Measurements from ENCODE around the gene NHS. TPM values are rescaled to one million over a fixed set of nuclear protein-coding genes. Genes with fewer than 3 reads are reported as not detected.

Gene NHS
- total RNA-seq, 1 donor from 2014 or later = 27.8 TPM

DNA sequence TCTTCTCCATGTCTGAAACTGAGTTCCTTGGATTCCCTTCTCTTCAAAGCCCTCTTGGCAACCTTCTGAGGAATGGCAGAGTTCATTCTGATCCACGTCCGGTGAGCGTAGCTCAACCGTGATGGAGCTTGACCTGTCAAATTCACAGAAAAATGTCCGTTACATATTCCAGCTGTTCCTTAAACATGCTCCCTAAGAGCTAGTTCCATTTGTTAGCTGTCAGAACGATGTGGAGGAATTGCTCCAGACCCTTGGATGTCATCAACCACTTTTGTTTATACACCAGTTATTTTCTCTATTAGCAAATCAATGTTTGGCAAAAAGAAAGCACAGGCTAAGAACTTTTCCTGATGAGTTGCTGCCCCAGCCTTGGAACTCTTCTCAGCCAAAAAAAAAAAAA, 50.1 kb downstream of the NHS start:
- no peak for DNase-seq (ENCODE audit: extremely low spot score, unreplicated experiment)
- H3K36me3 Mint-ChIP-seq = peaks cover 3% of the 10 kb centered on the region
- peaks cover 10% of the 10 kb centered on the region for H3K4me1 Mint-ChIP-seq (ENCODE audit: unreplicated experiment)
- TF ChIP-seq, protein P1, sequence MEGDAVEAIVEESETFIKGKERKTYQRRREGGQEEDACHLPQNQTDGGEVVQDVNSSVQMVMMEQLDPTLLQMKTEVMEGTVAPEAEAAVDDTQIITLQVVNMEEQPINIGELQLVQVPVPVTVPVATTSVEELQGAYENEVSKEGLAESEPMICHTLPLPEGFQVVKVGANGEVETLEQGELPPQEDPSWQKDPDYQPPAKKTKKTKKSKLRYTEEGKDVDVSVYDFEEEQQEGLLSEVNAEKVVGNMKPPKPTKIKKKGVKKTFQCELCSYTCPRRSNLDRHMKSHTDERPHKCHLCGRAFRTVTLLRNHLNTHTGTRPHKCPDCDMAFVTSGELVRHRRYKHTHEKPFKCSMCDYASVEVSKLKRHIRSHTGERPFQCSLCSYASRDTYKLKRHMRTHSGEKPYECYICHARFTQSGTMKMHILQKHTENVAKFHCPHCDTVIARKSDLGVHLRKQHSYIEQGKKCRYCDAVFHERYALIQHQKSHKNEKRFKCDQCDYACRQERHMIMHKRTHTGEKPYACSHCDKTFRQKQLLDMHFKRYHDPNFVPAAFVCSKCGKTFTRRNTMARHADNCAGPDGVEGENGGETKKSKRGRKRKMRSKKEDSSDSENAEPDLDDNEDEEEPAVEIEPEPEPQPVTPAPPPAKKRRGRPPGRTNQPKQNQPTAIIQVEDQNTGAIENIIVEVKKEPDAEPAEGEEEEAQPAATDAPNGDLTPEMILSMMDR (conservative IDR thresholded peaks at IDR 0.05) = no peak
- no peak overlapping the region for H3K4me3 Mint-ChIP-seq
- H3K27me3 Mint-ChIP-seq = no peaks in the 10 kb centered on the region
- H3K27ac Mint-ChIP-seq = no peak overlapping the region
- H3K9me3 Mint-ChIP-seq = no peaks in the 10 kb centered on the region

DNA sequence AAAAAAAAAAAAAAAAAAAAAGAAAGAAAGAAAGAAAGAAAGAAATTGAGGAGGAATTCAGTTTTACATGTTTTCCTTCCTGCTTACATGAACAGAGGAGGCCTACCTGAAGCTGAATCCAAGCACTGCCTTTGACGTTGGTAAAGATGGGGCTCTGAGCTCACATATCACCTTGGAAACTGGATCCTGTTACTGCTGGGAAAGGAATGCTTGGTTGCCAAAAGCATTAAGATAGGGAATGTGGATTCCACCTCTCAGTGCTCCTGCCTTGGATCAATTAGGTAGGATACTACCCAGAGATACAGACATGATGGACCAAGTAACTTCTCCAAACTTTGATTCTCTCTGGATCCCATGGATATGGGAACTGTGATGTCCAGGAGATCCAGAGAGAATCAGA, 50.6 kb downstream of the NHS start:
- H3K4me3 Mint-ChIP-seq = no peak overlapping the region
- no peak for DNase-seq (ENCODE audit: extremely low spot score, unreplicated experiment)
- H3K27me3 Mint-ChIP-seq = no peaks in the 10 kb centered on the region
- no peaks in the 10 kb centered on the region for H3K36me3 Mint-ChIP-seq
- TF ChIP-seq, protein P1 (conservative IDR thresholded peaks at IDR 0.05) = no peak
- H3K4me1 Mint-ChIP-seq (ENCODE audit: unreplicated experiment) = peaks cover 10% of the 10 kb centered on the region
- H3K27ac Mint-ChIP-seq = no peak overlapping the region
- no peaks in the 10 kb centered on the region for H3K9me3 Mint-ChIP-seq

GRCh38 chrX:17431171-17431570, 56.2 kb downstream of the NHS start:
- H3K9me3 Mint-ChIP-seq = no peaks in the 10 kb centered on the region
- no peak for DNase-seq (ENCODE audit: extremely low spot score, unreplicated experiment)
- TF ChIP-seq, protein P1 (conservative IDR thresholded peaks at IDR 0.05) = no peak
- H3K36me3 Mint-ChIP-seq = peaks cover 10% of the 10 kb centered on the region
- peaks cover 26% of the 10 kb centered on the region for H3K4me1 Mint-ChIP-seq (ENCODE audit: unreplicated experiment)
- no peaks in the 10 kb centered on the region for H3K27me3 Mint-ChIP-seq
- no peak overlapping the region for H3K4me3 Mint-ChIP-seq
- no peak overlapping the region for H3K27ac Mint-ChIP-seq

DNA sequence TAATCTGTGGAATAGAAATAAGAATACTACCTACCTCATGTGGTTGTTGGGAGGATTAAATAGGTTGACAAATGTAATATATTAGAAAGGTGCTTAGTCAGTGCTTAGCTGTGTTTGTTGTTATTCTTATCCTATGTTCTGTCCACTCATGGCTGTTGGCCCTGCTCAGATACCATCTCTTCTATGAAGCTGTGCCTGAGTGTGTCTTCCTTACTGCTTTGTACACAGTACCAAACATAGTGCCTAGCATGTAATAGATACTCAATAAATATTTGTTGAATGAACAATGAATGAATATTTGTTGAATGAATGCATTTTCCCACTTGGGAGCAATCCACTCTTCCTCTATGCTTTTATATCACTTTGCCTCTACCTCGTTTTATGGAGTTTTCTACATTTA, 57.2 kb downstream of the NHS start:
- H3K4me1 Mint-ChIP-seq (ENCODE audit: unreplicated experiment) = peaks cover 26% of the 10 kb centered on the region
- no peak overlapping the region for H3K4me3 Mint-ChIP-seq
- no peak overlapping the region for H3K27ac Mint-ChIP-seq
- no peaks in the 10 kb centered on the region for H3K9me3 Mint-ChIP-seq
- no peak for DNase-seq (ENCODE audit: extremely low spot score, unreplicated experiment)
- H3K36me3 Mint-ChIP-seq = peaks cover 10% of the 10 kb centered on the region
- no peaks in the 10 kb centered on the region for H3K27me3 Mint-ChIP-seq
- TF ChIP-seq, protein P1 (conservative IDR thresholded peaks at IDR 0.05) = no peak

DNA sequence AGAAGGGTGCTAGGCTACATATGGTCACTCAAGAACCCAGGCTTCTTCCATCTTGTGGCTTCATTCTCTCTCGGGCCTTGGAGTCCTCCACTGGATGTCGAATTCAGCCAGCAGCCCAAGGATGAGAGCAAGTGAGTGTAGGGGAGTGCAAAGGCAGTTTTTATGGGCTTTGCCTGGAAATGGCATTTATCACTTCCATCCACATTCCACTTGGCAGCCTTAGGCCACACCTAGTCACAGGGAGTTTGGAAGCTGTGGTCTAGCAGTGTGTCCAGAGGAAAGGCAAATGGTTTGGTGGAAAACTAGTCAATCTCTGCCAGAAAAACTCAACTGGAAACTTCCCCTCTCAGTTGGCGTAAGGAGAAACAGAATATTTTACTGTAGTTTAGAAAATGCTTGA, 59.0 kb downstream of the NHS start:
- no peaks in the 10 kb centered on the region for H3K27me3 Mint-ChIP-seq
- no peaks in the 10 kb centered on the region for H3K9me3 Mint-ChIP-seq
- H3K27ac Mint-ChIP-seq = no peak overlapping the region
- DNase-seq (ENCODE audit: extremely low spot score, unreplicated experiment) = no peak
- peaks cover 10% of the 10 kb centered on the region for H3K36me3 Mint-ChIP-seq
- H3K4me3 Mint-ChIP-seq = no peak overlapping the region
- peaks cover 26% of the 10 kb centered on the region for H3K4me1 Mint-ChIP-seq (ENCODE audit: unreplicated experiment)
- TF ChIP-seq, protein P1 (conservative IDR thresholded peaks at IDR 0.05) = no peak

GRCh38 chrX:17435476-17435875, 60.5 kb downstream of the NHS start:
- H3K36me3 Mint-ChIP-seq = peaks cover 10% of the 10 kb centered on the region
- peaks cover 29% of the 10 kb centered on the region for H3K4me1 Mint-ChIP-seq (ENCODE audit: unreplicated experiment)
- DNase-seq (ENCODE audit: extremely low spot score, unreplicated experiment) = no peak
- peak overlapping the region; percentile 14 for H3K27ac Mint-ChIP-seq
- TF ChIP-seq, protein P1 (conservative IDR thresholded peaks at IDR 0.05) = no peak
- H3K27me3 Mint-ChIP-seq = no peaks in the 10 kb centered on the region
- H3K4me3 Mint-ChIP-seq = no peak overlapping the region
- H3K9me3 Mint-ChIP-seq = no peaks in the 10 kb centered on the region

All from type B pancreatic cell (in vitro differentiated cells).